GM23338 (cell line): ENCODE results near the gene ZNF28. TPM values are rescaled to one million over a fixed set of nuclear protein-coding genes. Genes with fewer than 3 reads are reported as not detected.
"Not testable (repeated sequence)": the region's sequence is repeated elsewhere in the genome, so short reads cannot be mapped to it uniquely, and the experiment has no call there.

Experiments used
- ATAC-seq: fragments of 200-7000 bp; cut with Tn5 transposase; 3 replicates; pipeline ENCODE4 v1.9.1; 2020
- DNase-seq: peaks from one replicate; pipeline ENCODE4 v3.0.0-alpha.2; 2015; ENCODE audit warnings: low spot score
- H2AFZ ChIP-seq: fragments of 200-600 bp; sonication (generic); 2 replicates; pipeline ENCODE4 v1.8.0; 2016; ENCODE audit warnings: antibody characterized with exemption, mild to moderate bottlenecking, moderate library complexity
- H3F3A ChIP-seq: fragments of 200-600 bp; sonication (generic); replicated peaks from 2 replicates; pipeline ENCODE4 v1.8.0; 2017; ENCODE audit warnings: antibody characterized with exemption, mixed run types, low read depth
- H3K27ac ChIP-seq: fragments of 200-600 bp; sonication (generic); 2 replicates; pipeline ENCODE4 v1.6.1; 2016; ENCODE audit warnings: low read depth
- H3K27me3 ChIP-seq: fragments of 200-600 bp; sonication (generic); 2 replicates; pipeline ENCODE4 v1.8.0; 2016; ENCODE audit warnings: mild to moderate bottlenecking, mixed run types, moderate library complexity; ENCODE audit not compliant: insufficient read depth
- H3K36me3 ChIP-seq: fragments of 200-600 bp; sonication (generic); 2 replicates; pipeline ENCODE4 v1.8.0; 2016; ENCODE audit warnings: mild to moderate bottlenecking; ENCODE audit not compliant: insufficient read depth
- H3K4me1 ChIP-seq: fragments of 200-600 bp; sonication (generic); 2 replicates; pipeline ENCODE4 v1.8.0; 2016; ENCODE audit warnings: mild to moderate bottlenecking, moderate library complexity; ENCODE audit not compliant: insufficient read depth
- H3K4me2 ChIP-seq: fragments of 200-600 bp; sonication (generic); 2 replicates; pipeline ENCODE4 v1.7.1; 2017; ENCODE audit warnings: mixed run types
- H3K4me3 ChIP-seq: fragments of 200-600 bp; sonication (generic); 2 replicates; pipeline ENCODE4 v1.6.1; 2016; ENCODE audit warnings: mixed run types
- H3K79me2 ChIP-seq: fragments of 200-600 bp; sonication (generic); replicated peaks from 2 replicates; pipeline ENCODE4 v1.8.0; 2017; ENCODE audit warnings: mild to moderate bottlenecking; ENCODE audit not compliant: insufficient read depth
- H3K9me2 ChIP-seq: fragments of 200-600 bp; sonication (generic); 2 replicates; pipeline ENCODE4 v1.8.0; 2017; ENCODE audit not compliant: insufficient read depth
- H4K20me1 ChIP-seq: fragments of 200-600 bp; sonication (generic); replicated peaks from 2 replicates; pipeline ENCODE4 v1.8.0; 2017; ENCODE audit warnings: mild to moderate bottlenecking; ENCODE audit not compliant: insufficient read depth
- H3K27ac Mint-ChIP-seq: 2 replicates; pipeline ENCODE4 v1.8.0; 2020; ENCODE audit warnings: inconsistent platforms, mild to moderate bottlenecking, moderate library complexity, mixed read lengths
- H3K27me3 Mint-ChIP-seq: 3 replicates; pipeline ENCODE4 v1.8.0; 2022; ENCODE audit warnings: low read depth, mild to moderate bottlenecking, moderate library complexity, mixed read lengths, inconsistent platforms; ENCODE audit not compliant: insufficient read depth, poor library complexity
- H3K36me3 Mint-ChIP-seq: 3 replicates; pipeline ENCODE4 v1.8.0; 2021; ENCODE audit warnings: low read depth, mild to moderate bottlenecking, inconsistent platforms, moderate library complexity, mixed read lengths
- H3K4me1 Mint-ChIP-seq: 3 replicates; pipeline ENCODE4 v1.8.0; 2020; ENCODE audit warnings: mild to moderate bottlenecking, inconsistent platforms, mixed read lengths
- H3K4me3 Mint-ChIP-seq: 3 replicates; pipeline ENCODE4 v1.8.0; 2021; ENCODE audit warnings: moderate library complexity, mild to moderate bottlenecking, inconsistent platforms, mixed read lengths
- H3K9me3 Mint-ChIP-seq: 3 replicates; pipeline ENCODE4 v1.8.0; 2020; ENCODE audit warnings: moderate library complexity, mild to moderate bottlenecking, inconsistent platforms, mixed read lengths
- CREB1 ChIP-seq: fragments of 250-450 bp; sonication (Bioruptor Pico); IDR thresholded peaks from 2 replicates; pipeline ENCODE4 v1.5.0; 2020; ENCODE audit warnings: low read depth, mild to moderate bottlenecking, moderate library complexity
- CTCF ChIP-seq, 2 experiments: fragments of 200-600 bp in 1 of 2; sonication (generic) in 1 of 2; conservative IDR thresholded peaks; 2 replicates each; pipeline versions ENCODE4 v1.5.1 to v1.6.1; 2016 to 2017; ENCODE audit warnings: antibody characterized with exemption in 2 of 2, low read depth in 2 of 2, mild to moderate bottlenecking in 2 of 2, moderate library complexity in 1 of 2
- EZH2 ChIP-seq: fragments of 200-600 bp; sonication (generic); IDR thresholded peaks from one replicate; pipeline ENCODE4 v1.8.0; 2017; ENCODE audit warnings: antibody characterized with exemption, mild to moderate bottlenecking, low read depth; ENCODE audit not compliant: unreplicated experiment
- EZH2phosphoT487 ChIP-seq: fragments of 200-600 bp; sonication (generic); IDR thresholded peaks from one replicate; pipeline ENCODE4 v1.8.1; 2018; ENCODE audit warnings: antibody characterized with exemption; ENCODE audit not compliant: unreplicated experiment
- NANOG ChIP-seq: IDR thresholded peaks from 2 replicates; pipeline ENCODE4 v1.6.1; 2016; ENCODE audit warnings: antibody characterized with exemption, borderline replicate concordance
- POLR2AphosphoS5 ChIP-seq: IDR thresholded peaks from 2 replicates; pipeline ENCODE4 v1.6.1; 2016; ENCODE audit warnings: antibody characterized with exemption, low read depth
- ZNF114 ChIP-seq: fragments of 250-450 bp; sonication (Bioruptor Pico); IDR thresholded peaks from 2 replicates; pipeline ENCODE4 v1.5.0; 2020; ENCODE audit warnings: mild to moderate bottlenecking, moderate library complexity
- ZNF462 ChIP-seq: fragments of 250-450 bp; sonication (Bioruptor Pico); IDR thresholded peaks from 2 replicates; pipeline ENCODE4 v1.5.0; 2020; ENCODE audit warnings: mild to moderate bottlenecking, moderate library complexity
- polyA plus RNA-seq: library from polyadenylated mRNA; unstranded; fragments of >200 nt; fragmentation: Nextera tagmentation; extraction: Ambion mirVana; gene quantifications from 2 replicates; pipeline ENCODE4 v1.2.1, GENCODE V29; 2016
- total RNA-seq: library from RNA; depleted of rRNA; stranded (reverse); fragments of >200 nt; shearing (Covaris generic); gene quantifications from 2 replicates; pipeline ENCODE4 v1.2.3, GENCODE V29; 2014

The ZNF28 gene
- total and polyA plus RNA-seq, 2 experiments from 2014 or later: 12.5 to 42.0 TPM

GRCh38 chr19:52786464-52787354 is 34.7 kb downstream of the ZNF28 start, which contains the start of gene ZNF600:
TSS of gene ZNF600 (minus strand) at chr19:52786791. CDS start at chr19:52778888, 7,903 bp downstream.
- ATAC-seq (peak; percentile 99), DNase-seq (peak; percentile 94)
- H2AFZ ChIP-seq: peak within 1 kb of the TSS; percentile 99
- H3K4me1 Mint-ChIP-seq: peaks cover 12% of the 10 kb centered on the region
- peaks cover 36% of the 10 kb centered on the region for H3K27me3 ChIP-seq
- TF ChIP-seq POLR2AphosphoS5: peak; percentile 69
- peak in 1 of 2 experiments; percentile 16; a peak in 1 of 4 replicates for TF ChIP-seq CTCF (conservative IDR thresholded peaks at IDR 0.05; ENCODE audit: low read depth in 2 of 2)
- not testable (repeated sequence) for H4K20me1 ChIP-seq, H3K9me2 ChIP-seq, H3K27ac ChIP-seq, H3K36me3 ChIP-seq, H3K36me3 Mint-ChIP-seq, H3K27ac Mint-ChIP-seq, H3F3A ChIP-seq, H3K4me1 ChIP-seq, H3K9me3 Mint-ChIP-seq, H3K79me2 ChIP-seq
- peak within 1 kb of the TSS; percentile 87 for H3K4me3 Mint-ChIP-seq
- peaks cover 36% of the 10 kb centered on the region for H3K27me3 Mint-ChIP-seq
- H3K4me2 ChIP-seq: peak within 1 kb of the TSS; percentile 96
- peak within 1 kb of the TSS; percentile 94 for H3K4me3 ChIP-seq

GRCh38 chr19:52786078-52786463 is 35.4 kb downstream of the ZNF28 start:
- H3K4me3 ChIP-seq: peak overlapping the region; percentile 94
- H3K4me1 Mint-ChIP-seq: peaks cover 12% of the 10 kb centered on the region
- TF ChIP-seq NANOG (no peak), EZH2 (peak; percentile 11), CREB1 (CRISPR knock-in tag) (no peak), ZNF114 (CRISPR knock-in tag) (no peak), CTCF (conservative IDR thresholded peaks at IDR 0.05; ENCODE audit: low read depth in 2 of 2) (no peak), ZNF462 (no peak), EZH2phosphoT487 (no peak)
- H3K79me2 ChIP-seq: no peaks in the 10 kb centered on the region
- peaks cover 35% of the 10 kb centered on the region for H3K27me3 Mint-ChIP-seq
- H3K36me3 Mint-ChIP-seq: no peaks in the 10 kb centered on the region; the same call in 1 of the 3 replicates
- 0 out of 2 replicates have a peak, but pooled peaks cover 9% of the 10 kb centered on the region for H3K4me1 ChIP-seq
- H3K9me3 Mint-ChIP-seq: 0 out of 3 replicates have a peak, but pooled peaks cover 9% of the 10 kb centered on the region
- H2AFZ ChIP-seq: peak overlapping the region; percentile 99
- H3K27ac Mint-ChIP-seq: no peak overlapping the region
- DNase-seq (peak; percentile 39), ATAC-seq (peak; percentile 51)
- H3K27me3 ChIP-seq: peaks cover 36% of the 10 kb centered on the region
- peak overlapping the region; percentile 96 for H3K4me2 ChIP-seq
- H4K20me1 ChIP-seq: no peaks in the 10 kb centered on the region
- no peak overlapping the region for H3K27ac ChIP-seq
- H3K9me2 ChIP-seq: no peaks in the 10 kb centered on the region; the same call in 1 of the 2 replicates
- H3F3A ChIP-seq: 0 out of 2 replicates have a peak, but pooled peaks cover 3% of the 10 kb centered on the region
- H3K36me3 ChIP-seq: no peaks in the 10 kb centered on the region
- H3K4me3 Mint-ChIP-seq: peak overlapping the region; percentile 87
